Endothelial cell (in vitro differentiated cells): ENCODE data around the gene RGL3. TPM values are rescaled to one million over a fixed set of nuclear protein-coding genes. Genes with fewer than 3 reads are reported as not detected.

ENCODE experiments used
- DNase-seq: peaks from one replicate; pipeline ENCODE4 v3.0.0; 2021; ENCODE audit warnings: low spot score
- H3K27ac Mint-ChIP-seq: one replicate; pipeline ENCODE4 v1.8.0; 2021; ENCODE audit warnings: mixed read lengths, inconsistent platforms; ENCODE audit not compliant: unreplicated experiment
- H3K27me3 Mint-ChIP-seq: one replicate; pipeline ENCODE4 v1.8.0; 2021; ENCODE audit warnings: mild to moderate bottlenecking, moderate library complexity, mixed read lengths, inconsistent platforms; ENCODE audit not compliant: unreplicated experiment
- H3K36me3 Mint-ChIP-seq: one replicate; pipeline ENCODE4 v1.8.0; 2021; ENCODE audit warnings: mild to moderate bottlenecking, low read depth, mixed read lengths, inconsistent platforms; ENCODE audit not compliant: unreplicated experiment
- H3K4me1 Mint-ChIP-seq: one replicate; pipeline ENCODE4 v1.8.0; 2021; ENCODE audit warnings: mild to moderate bottlenecking, mixed read lengths, inconsistent platforms; ENCODE audit not compliant: unreplicated experiment
- H3K4me3 Mint-ChIP-seq: one replicate; pipeline ENCODE4 v1.8.0; 2021; ENCODE audit warnings: mild to moderate bottlenecking, mixed read lengths, inconsistent platforms; ENCODE audit not compliant: unreplicated experiment
- H3K9me3 Mint-ChIP-seq: one replicate; pipeline ENCODE4 v1.8.0; 2021; ENCODE audit warnings: mixed read lengths, inconsistent platforms; ENCODE audit not compliant: unreplicated experiment
- total RNA-seq: library from RNA; stranded (reverse); fragmentation: NEBNext Ultra II Directional; extraction: Animal tissue kit (Norgen Biotek cat#: 25700); gene quantifications from one replicate; pipeline ENCODE4 v1.2.1, GENCODE V29; 2021; ENCODE audit not compliant: unreplicated experiment
- TF ChIP-seq, protein P1 (sequence below): fragments of 200-600 bp; sonication (generic); IDR thresholded peaks from one replicate; pipeline ENCODE4 v1.5.0; 2021; ENCODE audit warnings: antibody characterized with exemption; ENCODE audit not compliant: unreplicated experiment

The RGL3 gene
- total RNA-seq, 1 donor from 2014 or later, result 0.69 TPM

DNA sequence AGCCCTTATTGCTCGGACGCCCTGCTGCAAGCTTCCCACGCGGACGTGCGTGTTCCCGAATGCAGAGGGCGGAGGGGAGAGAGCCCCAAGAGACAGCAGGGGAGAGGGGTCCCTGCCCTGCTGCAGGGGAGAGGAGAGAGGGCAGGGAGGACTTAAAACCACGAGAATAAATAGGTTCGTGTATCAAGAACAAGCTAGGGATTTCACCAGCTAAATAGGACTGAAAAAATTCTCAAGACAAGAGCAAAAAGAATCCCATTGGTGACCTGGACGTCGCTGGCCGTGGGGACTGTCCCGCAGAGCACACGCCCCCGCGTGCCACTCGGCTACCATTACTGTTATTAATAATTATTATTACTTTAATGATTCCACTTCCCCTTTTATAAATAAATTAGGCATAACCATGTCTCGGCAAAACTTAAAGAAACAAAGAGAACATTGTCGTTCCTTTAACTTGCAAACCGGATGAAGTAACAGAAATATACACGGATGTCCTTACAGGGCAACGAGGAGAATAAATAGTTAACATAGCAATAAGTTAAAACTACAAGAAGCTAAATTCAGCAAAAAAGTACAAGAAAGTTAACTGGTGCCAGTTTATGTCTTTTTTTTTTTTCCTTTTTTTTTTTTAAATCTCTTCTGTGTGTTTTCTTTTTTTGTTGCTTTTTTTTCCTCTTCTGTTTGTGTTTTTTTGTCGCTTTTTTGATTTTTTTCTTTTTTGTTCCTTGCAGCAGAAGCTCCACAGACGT, 32.9 kb upstream of the RGL3 start:
- DNase-seq, result no peak
- H3K36me3 Mint-ChIP-seq, result peaks cover 4% of the 10 kb centered on the region
- H3K4me1 Mint-ChIP-seq, result peaks cover 2% of the 10 kb centered on the region
- H3K27ac Mint-ChIP-seq, result no peak overlapping the region
- TF ChIP-seq, protein P1, sequence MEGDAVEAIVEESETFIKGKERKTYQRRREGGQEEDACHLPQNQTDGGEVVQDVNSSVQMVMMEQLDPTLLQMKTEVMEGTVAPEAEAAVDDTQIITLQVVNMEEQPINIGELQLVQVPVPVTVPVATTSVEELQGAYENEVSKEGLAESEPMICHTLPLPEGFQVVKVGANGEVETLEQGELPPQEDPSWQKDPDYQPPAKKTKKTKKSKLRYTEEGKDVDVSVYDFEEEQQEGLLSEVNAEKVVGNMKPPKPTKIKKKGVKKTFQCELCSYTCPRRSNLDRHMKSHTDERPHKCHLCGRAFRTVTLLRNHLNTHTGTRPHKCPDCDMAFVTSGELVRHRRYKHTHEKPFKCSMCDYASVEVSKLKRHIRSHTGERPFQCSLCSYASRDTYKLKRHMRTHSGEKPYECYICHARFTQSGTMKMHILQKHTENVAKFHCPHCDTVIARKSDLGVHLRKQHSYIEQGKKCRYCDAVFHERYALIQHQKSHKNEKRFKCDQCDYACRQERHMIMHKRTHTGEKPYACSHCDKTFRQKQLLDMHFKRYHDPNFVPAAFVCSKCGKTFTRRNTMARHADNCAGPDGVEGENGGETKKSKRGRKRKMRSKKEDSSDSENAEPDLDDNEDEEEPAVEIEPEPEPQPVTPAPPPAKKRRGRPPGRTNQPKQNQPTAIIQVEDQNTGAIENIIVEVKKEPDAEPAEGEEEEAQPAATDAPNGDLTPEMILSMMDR, result no peak
- H3K27me3 Mint-ChIP-seq, result no peaks in the 10 kb centered on the region
- no peaks in the 10 kb centered on the region for H3K9me3 Mint-ChIP-seq
- H3K4me3 Mint-ChIP-seq, result no peak overlapping the region

DNA sequence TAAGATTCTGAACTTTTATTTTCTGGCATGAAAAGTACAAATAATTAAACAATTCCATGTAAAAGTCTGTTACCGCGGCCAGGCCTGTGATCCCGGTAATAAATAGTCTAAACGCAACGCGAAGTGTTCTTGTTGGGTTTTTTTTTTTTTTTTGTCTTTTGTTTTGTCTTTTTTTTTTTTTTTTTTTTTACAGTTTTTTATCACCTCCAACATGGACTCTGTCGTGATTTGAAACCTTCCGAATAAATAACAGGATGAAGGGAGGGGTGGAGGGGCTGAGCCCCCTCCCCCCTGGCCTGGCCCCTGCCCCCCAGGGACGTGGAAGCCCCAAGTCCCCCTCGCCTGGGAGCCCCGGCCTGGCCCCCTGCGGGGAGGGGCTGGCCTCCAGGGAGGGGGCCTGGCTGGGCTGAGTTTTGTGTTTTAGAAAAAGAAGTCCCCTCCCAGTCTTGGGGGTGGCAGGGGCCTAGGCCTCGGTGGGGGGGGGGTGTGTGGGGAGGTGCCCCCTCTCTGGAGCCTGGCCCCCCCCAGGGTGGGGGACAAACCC, 32.3 kb upstream of the RGL3 start:
- TF ChIP-seq, protein P1, result no peak
- Mint-ChIP-seq H3K27me3 (peaks cover 2% of the 10 kb centered on the region), H3K4me1 (peaks cover 2% of the 10 kb centered on the region), H3K9me3 (no peaks in the 10 kb centered on the region), H3K36me3 (peaks cover 4% of the 10 kb centered on the region), H3K4me3 (no peak overlapping the region), H3K27ac (no peak overlapping the region)
- no peak for DNase-seq

DNA sequence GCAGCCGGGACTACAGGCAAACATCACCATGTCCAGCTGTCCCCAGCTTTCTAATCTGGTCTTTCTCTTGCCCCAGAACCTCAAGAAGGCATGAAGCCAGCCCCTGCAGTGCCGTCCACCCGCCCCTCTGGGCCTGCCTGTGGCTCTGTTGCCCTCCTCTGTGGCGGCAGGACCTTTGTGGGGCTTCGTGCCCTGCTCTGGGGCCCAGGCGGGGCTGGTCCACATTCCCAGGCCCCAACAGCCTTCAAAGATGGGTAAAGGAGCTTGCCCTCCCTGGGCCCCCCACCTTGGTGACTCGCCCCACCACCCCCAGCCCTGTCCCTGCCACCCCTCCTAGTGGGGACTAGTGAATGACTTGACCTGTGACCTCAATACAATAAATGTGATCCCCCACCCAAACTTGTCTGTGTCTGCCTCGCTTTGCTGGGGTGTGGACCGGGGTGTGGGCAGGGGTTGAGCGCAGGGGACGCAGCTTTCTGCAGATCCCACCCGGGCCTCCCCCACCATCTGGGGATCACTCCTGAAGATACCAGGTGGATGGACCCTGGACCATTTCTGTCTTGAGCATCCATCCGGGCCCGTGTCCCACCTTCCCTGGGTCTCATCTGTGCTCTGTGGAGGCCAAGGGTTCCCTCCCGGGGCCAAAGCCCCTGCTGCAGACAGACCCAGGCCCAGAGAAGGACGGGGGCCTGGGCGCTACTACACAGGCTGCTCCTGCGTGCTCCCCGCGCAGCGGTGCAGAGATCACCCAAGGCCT, 31.6 kb upstream of the RGL3 start:
- peaks cover 2% of the 10 kb centered on the region for H3K27me3 Mint-ChIP-seq
- H3K4me3 Mint-ChIP-seq, result no peak overlapping the region
- no peak for DNase-seq
- H3K9me3 Mint-ChIP-seq, result no peaks in the 10 kb centered on the region
- peaks cover 4% of the 10 kb centered on the region for H3K36me3 Mint-ChIP-seq
- TF ChIP-seq, protein P1, result no peak
- H3K4me1 Mint-ChIP-seq, result peaks cover 2% of the 10 kb centered on the region
- peak overlapping the region; percentile 30 for H3K27ac Mint-ChIP-seq

DNA sequence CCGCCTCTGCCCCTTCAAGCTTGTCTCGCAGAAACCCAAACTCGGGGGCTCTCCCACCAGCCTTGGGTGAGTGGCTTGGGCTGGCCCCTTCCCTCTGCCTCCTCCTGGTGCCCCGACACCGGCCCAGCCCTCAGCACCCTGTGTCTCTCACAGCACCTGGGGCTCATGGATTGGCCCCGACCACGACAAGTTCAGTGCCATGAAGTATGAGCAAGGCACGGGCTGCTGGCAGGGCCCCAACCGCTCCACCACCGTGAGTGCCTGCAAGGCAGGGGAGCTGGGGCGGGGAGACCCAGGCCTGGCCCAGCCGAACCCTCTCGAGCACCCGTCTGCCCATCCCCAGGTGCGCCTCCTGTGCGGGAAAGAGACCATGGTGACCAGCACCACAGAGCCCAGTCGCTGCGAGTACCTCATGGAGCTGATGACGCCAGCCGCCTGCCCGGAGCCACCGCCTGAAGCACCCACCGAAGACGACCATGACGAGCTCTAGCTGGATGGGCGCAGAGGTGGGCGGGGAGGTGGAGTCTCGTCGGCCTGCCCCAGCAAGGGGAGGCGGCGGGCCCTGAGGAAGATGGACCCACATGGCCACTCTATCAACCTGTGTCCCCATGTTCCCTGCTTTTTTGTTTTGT, 29.9 kb upstream of the RGL3 start:
- Mint-ChIP-seq H3K27ac (no peak overlapping the region), H3K4me3 (no peak overlapping the region), H3K27me3 (peaks cover 3% of the 10 kb centered on the region), H3K4me1 (peaks cover 2% of the 10 kb centered on the region), H3K36me3 (peaks cover 11% of the 10 kb centered on the region), H3K9me3 (no peaks in the 10 kb centered on the region)
- no peak for DNase-seq
- TF ChIP-seq, protein P1, result no peak
